Measurements from ENCODE around the gene SH2B3. TPM values are rescaled to one million over a fixed set of nuclear protein-coding genes. Genes with fewer than 3 reads are reported as not detected.
"Not testable (repeated sequence)": the region's sequence is repeated elsewhere in the genome, so short reads cannot be mapped to it uniquely, and the experiment has no call there.

SH2B3 gene
- total and polyA plus RNA-seq, 8 donors: 19.2 to 42.0 (median 22.5) TPM

- no peak overlapping the region for H3K4me3 ChIP-seq
- H3K9me3 ChIP-seq: no peaks in the 10 kb centered on the region
- H3K27me3 ChIP-seq: no peaks in the 10 kb centered on the region
- H3K27ac ChIP-seq: no peak overlapping the region
- H3K4me1 ChIP-seq: peaks cover 10 to 72% of the 10 kb centered on the region in 2 donors
- ATAC-seq (no peak), DNase-seq (no peak)
- TF ChIP-seq, protein P1, sequence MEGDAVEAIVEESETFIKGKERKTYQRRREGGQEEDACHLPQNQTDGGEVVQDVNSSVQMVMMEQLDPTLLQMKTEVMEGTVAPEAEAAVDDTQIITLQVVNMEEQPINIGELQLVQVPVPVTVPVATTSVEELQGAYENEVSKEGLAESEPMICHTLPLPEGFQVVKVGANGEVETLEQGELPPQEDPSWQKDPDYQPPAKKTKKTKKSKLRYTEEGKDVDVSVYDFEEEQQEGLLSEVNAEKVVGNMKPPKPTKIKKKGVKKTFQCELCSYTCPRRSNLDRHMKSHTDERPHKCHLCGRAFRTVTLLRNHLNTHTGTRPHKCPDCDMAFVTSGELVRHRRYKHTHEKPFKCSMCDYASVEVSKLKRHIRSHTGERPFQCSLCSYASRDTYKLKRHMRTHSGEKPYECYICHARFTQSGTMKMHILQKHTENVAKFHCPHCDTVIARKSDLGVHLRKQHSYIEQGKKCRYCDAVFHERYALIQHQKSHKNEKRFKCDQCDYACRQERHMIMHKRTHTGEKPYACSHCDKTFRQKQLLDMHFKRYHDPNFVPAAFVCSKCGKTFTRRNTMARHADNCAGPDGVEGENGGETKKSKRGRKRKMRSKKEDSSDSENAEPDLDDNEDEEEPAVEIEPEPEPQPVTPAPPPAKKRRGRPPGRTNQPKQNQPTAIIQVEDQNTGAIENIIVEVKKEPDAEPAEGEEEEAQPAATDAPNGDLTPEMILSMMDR (IDR thresholded peaks at IDR 0.05): no peak
- intact Hi-C loops (cut with DNase I): no loop called here
- no peaks in the 10 kb centered on the region for H3K36me3 ChIP-seq
These were observed 4.5 kb upstream of the SH2B3 start for GRCh38 chr12:111401167-111401605.

DNA sequence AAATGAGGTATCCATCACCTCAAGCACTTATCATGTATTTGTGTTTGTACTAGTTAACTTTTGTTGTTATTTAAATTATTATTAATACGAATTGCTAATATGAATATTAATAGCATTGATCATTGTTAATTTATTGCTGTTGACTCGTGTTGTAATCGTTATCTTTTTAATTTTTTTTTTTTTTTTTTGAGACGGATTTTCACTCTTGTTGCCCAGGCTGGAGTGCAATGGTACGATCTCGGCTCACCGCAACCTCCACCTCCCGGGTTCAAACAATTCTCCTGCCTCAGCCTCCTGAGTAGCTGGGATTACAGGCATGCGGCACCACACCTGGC lies 3.3 kb upstream of the SH2B3 start:
- H3K9me3 ChIP-seq; H3K36me3 ChIP-seq; DNase-seq; H3K27me3 ChIP-seq; ATAC-seq; H3K4me3 ChIP-seq; intact Hi-C loops (cut with DNase I): not testable (repeated sequence)
- Histone ChIP-seq H3K4me1 (peaks cover 14 to 70% of the 10 kb centered on the region in 2 donors), H3K27ac (peak overlapping the region; percentile 70 to 95)

- no peaks in the 10 kb centered on the region for H3K9me3 ChIP-seq
- DNase-seq (no peak), ATAC-seq (no peak)
- intact Hi-C loops (cut with DNase I): no loop called here
- no peaks in the 10 kb centered on the region for H3K36me3 ChIP-seq
- TF ChIP-seq, protein P1 (IDR thresholded peaks at IDR 0.05): no peak
- H3K4me3 ChIP-seq: peak overlapping the region; percentile 91 to 96
- peak overlapping the region; percentile 89 to 95 for H3K27ac ChIP-seq
- H3K4me1 ChIP-seq: peaks cover 22 to 70% of the 10 kb centered on the region in 2 donors
- no peaks in the 10 kb centered on the region for H3K27me3 ChIP-seq
These were observed 1.2 kb upstream of the SH2B3 start for GRCh38 chr12:111404362-111405148.

DNA sequence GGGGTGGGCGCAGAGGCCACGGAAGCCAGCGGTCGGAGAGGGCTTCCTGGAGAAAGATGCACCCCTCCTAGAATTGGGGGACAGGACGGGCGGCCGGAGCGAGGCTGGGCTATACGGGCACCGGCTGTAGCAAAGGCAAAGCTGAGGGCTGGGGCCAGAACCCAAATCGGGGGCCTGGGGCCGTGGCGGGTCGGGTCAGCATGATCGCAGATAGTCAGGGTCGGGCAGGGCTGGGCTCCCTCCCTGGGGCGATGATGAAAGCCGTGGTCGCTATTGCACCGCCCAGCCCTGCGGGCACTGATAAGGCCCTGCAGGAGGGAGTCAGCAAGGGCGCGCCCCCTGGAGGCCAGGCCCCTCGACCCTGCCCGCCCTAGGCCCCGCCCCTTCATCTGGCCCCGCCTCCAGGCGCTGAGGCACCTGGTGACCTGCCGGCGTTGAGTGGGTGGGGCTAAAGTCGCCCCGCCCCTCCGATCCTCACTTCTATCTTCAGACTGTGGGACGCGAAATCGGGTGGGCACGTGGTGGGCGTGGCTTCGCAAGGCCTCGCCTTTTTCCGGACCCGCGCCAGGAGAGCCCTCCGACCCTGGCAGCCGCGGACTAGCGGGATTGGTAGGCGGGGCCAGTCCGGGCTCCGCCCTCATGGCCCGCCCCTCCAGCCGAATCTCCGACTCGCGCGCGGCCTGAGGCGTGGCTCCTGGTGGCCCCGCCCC lies 419 bp upstream of the SH2B3 start:
- Histone ChIP-seq H3K4me1 (peaks cover 27 to 72% of the 10 kb centered on the region in 2 donors), H3K27me3 (no peaks in the 10 kb centered on the region), H3K9me3 (no peaks in the 10 kb centered on the region), H3K4me3 (peak overlapping the region; percentile 91 to 96), H3K27ac (peak overlapping the region; percentile 89 to 95), H3K36me3 (no peaks in the 10 kb centered on the region)
- peak; percentile 64 to 99 (median 92) for DNase-seq
- intact Hi-C loops (cut with DNase I): no loop called here
- peak; percentile 92 for ATAC-seq
- TF ChIP-seq, protein P1 (IDR thresholded peaks at IDR 0.05): peak; percentile 35 to 79

DNA sequence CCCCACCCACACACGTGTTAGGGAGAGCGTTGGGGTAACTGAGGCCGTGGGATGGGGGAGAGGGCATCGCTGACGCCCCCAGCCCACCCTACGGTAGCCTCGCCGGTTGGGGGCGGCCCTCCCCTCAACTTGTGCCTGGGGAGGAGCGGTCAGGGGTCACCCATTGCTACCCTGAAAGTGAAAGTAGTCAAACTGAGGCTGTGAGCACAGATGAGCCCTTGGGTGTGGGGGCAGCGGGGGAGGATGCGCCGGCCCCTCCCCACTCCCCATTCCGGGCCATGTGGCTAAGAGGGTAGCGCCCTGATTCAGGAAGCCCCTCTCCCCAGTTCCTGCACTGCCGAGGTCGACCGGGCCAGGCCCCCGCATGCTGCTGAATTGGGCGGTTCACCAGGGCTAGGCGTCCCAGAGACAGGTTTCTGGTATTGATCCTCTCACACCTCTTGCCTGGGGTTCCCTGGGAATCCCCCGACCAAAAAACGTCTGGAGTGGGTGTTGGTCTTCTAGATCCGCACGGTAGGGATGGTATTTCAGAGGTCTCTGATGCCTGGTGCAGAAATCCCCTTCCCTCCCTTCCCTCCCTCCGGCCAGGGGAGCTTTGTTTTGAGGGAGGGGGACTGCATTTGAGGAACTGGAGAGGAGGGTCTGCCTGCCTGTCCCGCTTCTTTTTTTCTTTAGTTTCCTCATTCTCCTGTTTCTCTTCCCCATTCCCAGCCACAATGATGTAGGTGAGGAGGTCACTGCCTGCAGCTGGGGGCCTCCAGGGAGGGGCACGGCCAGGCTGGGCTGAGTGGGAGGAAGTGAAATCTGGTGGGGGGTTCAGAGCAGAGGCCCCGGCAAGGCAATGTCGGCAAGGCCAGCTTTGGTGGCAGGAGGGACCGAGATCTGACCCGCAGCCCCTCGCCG lies 1.0 kb downstream of the SH2B3 start:
- no peaks in the 10 kb centered on the region for H3K36me3 ChIP-seq

More for the DNA sequence above, 1.0 kb downstream of the SH2B3 start:
- peak overlapping the region; percentile 89 to 95 for H3K27ac ChIP-seq
- intact Hi-C loops (cut with DNase I): no loop called here
- no peaks in the 10 kb centered on the region for H3K9me3 ChIP-seq
- peak overlapping the region; percentile 91 to 96 for H3K4me3 ChIP-seq
- no peak for ATAC-seq
- peak in 2 of 4 donors; percentile 79 to 86 for DNase-seq
- TF ChIP-seq, protein P1 (IDR thresholded peaks at IDR 0.05): no peak
- no peaks in the 10 kb centered on the region for H3K27me3 ChIP-seq
- H3K4me1 ChIP-seq: peaks cover 36 to 86% of the 10 kb centered on the region in 2 donors
